Measurements from ENCODE around the gene TATDN3.

Gene TATDN3, protein sequence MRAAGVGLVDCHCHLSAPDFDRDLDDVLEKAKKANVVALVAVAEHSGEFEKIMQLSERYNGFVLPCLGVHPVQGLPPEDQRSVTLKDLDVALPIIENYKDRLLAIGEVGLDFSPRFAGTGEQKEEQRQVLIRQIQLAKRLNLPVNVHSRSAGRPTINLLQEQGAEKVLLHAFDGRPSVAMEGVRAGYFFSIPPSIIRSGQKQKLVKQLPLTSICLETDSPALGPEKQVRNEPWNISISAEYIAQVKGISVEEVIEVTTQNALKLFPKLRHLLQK

DNA sequence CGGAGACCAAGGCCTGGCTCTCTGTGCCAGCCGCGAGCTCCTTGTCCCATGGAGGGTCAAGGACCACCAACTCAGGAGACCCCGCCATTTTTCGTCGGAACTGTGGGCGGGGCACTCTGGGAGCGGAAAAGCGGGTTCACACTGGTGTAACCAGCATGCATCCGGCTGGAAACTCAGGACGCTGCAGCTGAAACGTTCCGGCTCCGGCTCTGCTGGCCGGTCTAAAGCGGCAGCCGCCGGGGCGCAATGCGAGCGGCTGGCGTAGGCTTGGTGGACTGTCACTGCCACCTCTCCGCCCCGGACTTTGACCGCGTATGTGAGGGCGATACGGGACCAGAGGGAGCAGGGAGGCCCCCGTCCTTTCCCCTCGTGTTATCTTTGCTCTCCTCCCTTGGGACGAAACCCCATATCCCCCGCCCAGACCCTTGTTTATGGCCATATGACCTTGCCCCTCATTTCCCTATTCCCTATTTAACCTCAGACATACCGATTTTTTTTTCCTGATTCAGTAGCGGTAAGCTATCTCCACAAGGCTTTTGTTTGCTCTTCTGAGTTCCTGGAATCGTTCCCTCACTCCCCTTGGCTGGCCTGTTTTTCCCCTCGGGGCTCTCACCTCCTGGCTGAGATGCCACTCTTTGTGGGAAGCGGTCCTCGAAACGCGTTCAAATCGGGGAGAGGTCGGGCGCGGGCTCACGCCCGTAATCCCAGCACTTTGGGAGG is at the start of gene TATDN3, which contains the start of gene NSL1:
TSS of gene TATDN3 (plus strand) at position 219 of the 720 bp plus-strand sequence. CDS start at position 247, 28 bp downstream.
TSS of gene NSL1 (minus strand) at position 102 of the 720 bp plus-strand sequence. CDS start at position 88, 14 bp downstream.
- Histone ChIP-seq H3K9ac (ENCODE audit: low read length) (peak within 1 kb of the TSS; percentile 95), H3K27me3 (ENCODE audit: control insufficient read depth, insufficient read depth, low read length) (no peaks in the 10 kb centered on the region), H3K9me3 (ENCODE audit: control insufficient read depth, low read length) (no peaks in the 10 kb centered on the region), H3K4me1 (ENCODE audit: control insufficient read depth, insufficient read depth, low read length) (peaks cover 11% of the 10 kb centered on the region), H3K36me3 (ENCODE audit: control insufficient read depth, insufficient read depth, low read length) (no peaks in the 10 kb centered on the region), H3K4me3 (ENCODE audit: low read length) (peak within 1 kb of the TSS; percentile 83)

DNA sequence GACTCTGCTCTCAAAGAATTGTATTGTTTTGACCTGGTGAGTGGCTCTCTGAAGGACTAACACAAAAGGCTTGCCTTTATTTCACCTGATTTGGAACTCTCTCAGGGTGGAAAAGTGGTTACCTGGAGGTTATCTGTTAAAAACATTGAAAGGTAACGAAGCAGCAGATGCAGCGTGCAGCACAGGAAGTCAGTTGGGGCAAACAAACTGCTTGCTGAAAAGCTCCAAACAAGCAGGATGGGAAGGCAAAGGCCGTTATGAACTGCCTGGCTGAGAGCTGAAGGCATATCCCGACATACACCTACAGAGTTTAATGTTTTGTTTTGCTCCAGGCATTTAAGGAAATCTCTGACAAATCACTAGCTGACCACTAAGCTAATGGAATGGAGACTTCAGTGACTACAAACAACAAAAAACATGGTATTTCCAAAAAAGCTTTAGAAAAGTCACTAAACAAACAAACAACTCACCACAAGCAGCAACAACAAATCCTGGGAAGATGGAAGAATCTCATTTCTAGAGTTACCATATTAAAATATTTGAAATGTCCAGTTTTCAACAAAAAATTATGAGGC is 47.7 kb upstream of the TATDN3 start:
- Histone ChIP-seq H3K27me3 (ENCODE audit: control insufficient read depth, insufficient read depth, low read length) (no peaks in the 10 kb centered on the region), H3K4me1 (ENCODE audit: control insufficient read depth, insufficient read depth, low read length) (no peaks in the 10 kb centered on the region), H3K9me3 (ENCODE audit: control insufficient read depth, low read length) (no peaks in the 10 kb centered on the region), H3K36me3 (ENCODE audit: control insufficient read depth, insufficient read depth, low read length) (no peaks in the 10 kb centered on the region), H3K4me3 (ENCODE audit: low read length) (no peak overlapping the region), H3K9ac (ENCODE audit: low read length) (no peak overlapping the region)

DNA sequence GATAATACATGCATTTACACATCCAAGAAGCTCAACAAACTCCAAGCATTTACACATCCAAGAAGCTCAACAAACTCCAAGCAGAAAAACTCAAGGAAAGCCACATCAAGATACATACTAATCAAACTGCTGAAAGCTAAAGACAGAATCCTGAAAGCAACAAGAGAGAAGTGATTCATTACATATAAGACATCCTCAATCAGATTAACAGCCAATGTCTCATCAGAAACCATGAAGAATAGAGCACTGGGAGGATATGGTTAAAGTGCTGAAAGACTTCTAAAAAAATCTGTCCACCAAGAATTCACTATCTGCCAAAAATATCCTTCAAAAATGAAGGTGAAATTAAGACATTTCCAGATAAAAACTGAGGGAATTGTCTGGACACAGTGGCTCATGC is 46.4 kb upstream of the TATDN3 start:
- Histone ChIP-seq H3K9ac (ENCODE audit: low read length) (no peak overlapping the region), H3K36me3 (ENCODE audit: control insufficient read depth, insufficient read depth, low read length) (no peaks in the 10 kb centered on the region), H3K4me3 (ENCODE audit: low read length) (no peak overlapping the region), H3K9me3 (ENCODE audit: control insufficient read depth, low read length) (no peaks in the 10 kb centered on the region), H3K27me3 (ENCODE audit: control insufficient read depth, insufficient read depth, low read length) (no peaks in the 10 kb centered on the region), H3K4me1 (ENCODE audit: control insufficient read depth, insufficient read depth, low read length) (no peaks in the 10 kb centered on the region)

DNA sequence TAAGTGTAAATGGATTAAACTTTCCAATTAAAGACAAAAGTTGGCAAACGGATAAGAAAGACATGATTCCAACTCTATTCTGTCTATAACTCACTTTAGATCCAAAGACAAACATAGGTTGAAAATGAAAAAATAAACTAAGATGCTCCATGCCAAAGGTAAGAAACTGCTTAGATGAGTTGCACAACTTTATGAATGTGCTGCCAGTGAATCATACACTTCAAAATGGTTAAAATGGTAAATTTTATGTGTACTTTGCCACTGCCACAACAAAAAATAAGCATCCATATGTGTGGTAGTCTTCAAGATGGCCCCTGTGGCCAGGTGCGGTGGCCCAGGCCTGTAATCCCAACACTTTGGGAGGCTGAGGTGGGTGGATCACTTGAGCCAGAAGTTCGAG is 45.1 kb upstream of the TATDN3 start:
- H3K27me3 ChIP-seq (ENCODE audit: control insufficient read depth, insufficient read depth, low read length) = no peaks in the 10 kb centered on the region
- H3K9ac ChIP-seq (ENCODE audit: low read length) = no peak overlapping the region
- no peaks in the 10 kb centered on the region for H3K9me3 ChIP-seq (ENCODE audit: control insufficient read depth, low read length)
- H3K4me1 ChIP-seq (ENCODE audit: control insufficient read depth, insufficient read depth, low read length) = no peaks in the 10 kb centered on the region
- H3K36me3 ChIP-seq (ENCODE audit: control insufficient read depth, insufficient read depth, low read length) = no peaks in the 10 kb centered on the region
- no peak overlapping the region for H3K4me3 ChIP-seq (ENCODE audit: low read length)

DNA sequence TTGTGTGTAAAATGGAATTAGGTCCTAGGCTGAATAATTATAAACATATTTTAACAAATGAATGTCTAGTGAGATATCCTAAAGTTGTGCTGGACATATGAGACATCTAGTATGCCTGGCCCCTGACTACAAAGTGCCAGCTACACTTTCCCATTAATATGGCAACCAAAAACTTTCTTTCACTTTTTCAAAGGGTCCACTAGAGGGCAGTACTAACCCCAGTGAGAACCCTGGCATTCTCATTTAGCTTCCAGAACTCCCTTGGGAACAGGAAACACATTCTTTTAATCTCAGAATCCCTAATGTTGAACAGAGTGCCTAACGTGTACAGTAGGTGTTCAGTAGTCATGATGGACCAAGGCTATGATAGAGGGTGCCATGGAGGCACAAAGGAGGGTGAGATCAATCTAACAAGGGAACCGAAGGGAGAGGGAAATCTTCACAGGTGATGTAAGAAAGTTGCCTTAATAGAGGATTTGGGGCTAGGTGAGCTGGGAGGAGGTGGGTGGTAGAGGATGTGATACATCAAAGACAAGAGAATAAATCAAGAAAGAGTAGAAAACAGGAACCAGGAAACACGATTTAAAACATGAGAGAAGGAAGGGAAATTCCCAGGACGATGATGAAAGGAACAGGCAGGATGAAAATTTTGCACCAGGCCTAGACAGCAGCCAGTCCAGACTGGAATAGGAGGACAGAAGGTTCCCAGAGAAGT is 41.7 kb upstream of the TATDN3 start:
- Histone ChIP-seq H3K36me3 (ENCODE audit: control insufficient read depth, insufficient read depth, low read length) (no peaks in the 10 kb centered on the region), H3K9ac (ENCODE audit: low read length) (no peak overlapping the region), H3K27me3 (ENCODE audit: control insufficient read depth, insufficient read depth, low read length) (no peaks in the 10 kb centered on the region), H3K9me3 (ENCODE audit: control insufficient read depth, low read length) (no peaks in the 10 kb centered on the region), H3K4me1 (ENCODE audit: control insufficient read depth, insufficient read depth, low read length) (no peaks in the 10 kb centered on the region), H3K4me3 (ENCODE audit: low read length) (no peak overlapping the region)

DNA sequence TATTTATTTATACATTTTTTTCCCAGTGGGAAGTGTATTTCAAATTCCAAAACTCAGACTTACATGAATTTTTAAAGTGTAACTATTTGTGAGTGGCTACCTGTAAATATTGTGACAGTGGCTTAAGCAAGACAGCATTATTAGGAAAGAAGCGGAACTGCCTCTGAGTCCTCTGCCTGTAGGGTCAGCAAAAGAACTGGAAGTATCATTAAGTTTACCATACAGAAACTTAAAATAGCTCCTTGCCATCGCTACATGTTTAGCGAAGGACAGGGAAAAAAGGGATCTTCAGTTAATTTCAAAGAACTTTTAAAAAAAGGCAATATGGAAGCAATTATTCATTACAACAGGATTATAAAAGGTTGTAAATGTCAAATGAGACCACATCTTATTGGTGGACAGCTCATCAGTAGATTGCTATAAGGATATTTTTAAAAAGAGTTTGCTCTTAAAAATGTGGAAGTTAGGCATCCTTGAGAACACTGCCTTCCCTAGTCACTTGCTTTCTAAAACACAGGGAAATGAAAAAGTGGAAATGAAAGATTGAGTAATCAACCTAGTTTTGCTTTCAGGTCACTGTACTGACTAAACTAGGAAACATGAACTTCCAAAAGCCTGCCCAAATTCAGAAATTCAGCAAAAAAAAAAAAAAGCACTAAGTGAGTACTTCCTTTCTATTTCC is 39.3 kb upstream of the TATDN3 start:
- no peaks in the 10 kb centered on the region for H3K9me3 ChIP-seq (ENCODE audit: control insufficient read depth, low read length)
- H3K27me3 ChIP-seq (ENCODE audit: control insufficient read depth, insufficient read depth, low read length) = no peaks in the 10 kb centered on the region
- H3K9ac ChIP-seq (ENCODE audit: low read length) = no peak overlapping the region
- H3K36me3 ChIP-seq (ENCODE audit: control insufficient read depth, insufficient read depth, low read length) = no peaks in the 10 kb centered on the region
- H3K4me1 ChIP-seq (ENCODE audit: control insufficient read depth, insufficient read depth, low read length) = no peaks in the 10 kb centered on the region
- no peak overlapping the region for H3K4me3 ChIP-seq (ENCODE audit: low read length)

DNA sequence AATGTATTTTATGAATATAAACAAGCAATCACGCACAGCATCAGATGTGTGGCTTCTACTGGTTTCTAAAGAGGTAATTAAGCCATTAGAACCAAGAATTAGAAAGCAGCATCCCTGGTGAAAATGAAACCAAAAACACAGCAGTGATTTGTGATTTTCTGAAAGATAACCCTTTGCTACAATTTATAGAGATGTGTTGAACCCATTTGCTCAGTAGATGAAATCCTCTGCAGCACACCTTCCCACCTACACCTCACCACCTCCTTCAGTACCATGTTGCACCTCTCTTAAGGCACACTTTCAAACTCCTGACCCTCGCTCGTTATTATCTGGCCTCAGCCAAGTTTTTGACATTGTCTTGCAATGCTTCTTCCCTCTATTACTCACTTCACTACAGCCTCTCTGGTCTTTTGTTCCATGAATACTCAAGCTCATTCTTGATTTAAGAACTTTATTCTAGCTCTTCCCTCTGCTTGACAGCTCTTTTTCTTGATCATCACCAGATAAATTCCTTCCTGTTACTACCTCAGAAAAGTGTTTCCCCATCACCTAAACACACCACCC is 38.7 kb upstream of the TATDN3 start:
- H3K4me1 ChIP-seq (ENCODE audit: control insufficient read depth, insufficient read depth, low read length) = no peaks in the 10 kb centered on the region
- no peak overlapping the region for H3K4me3 ChIP-seq (ENCODE audit: low read length)
- H3K9me3 ChIP-seq (ENCODE audit: control insufficient read depth, low read length) = no peaks in the 10 kb centered on the region
- H3K27me3 ChIP-seq (ENCODE audit: control insufficient read depth, insufficient read depth, low read length) = no peaks in the 10 kb centered on the region
- no peak overlapping the region for H3K9ac ChIP-seq (ENCODE audit: low read length)
- H3K36me3 ChIP-seq (ENCODE audit: control insufficient read depth, insufficient read depth, low read length) = no peaks in the 10 kb centered on the region

DNA sequence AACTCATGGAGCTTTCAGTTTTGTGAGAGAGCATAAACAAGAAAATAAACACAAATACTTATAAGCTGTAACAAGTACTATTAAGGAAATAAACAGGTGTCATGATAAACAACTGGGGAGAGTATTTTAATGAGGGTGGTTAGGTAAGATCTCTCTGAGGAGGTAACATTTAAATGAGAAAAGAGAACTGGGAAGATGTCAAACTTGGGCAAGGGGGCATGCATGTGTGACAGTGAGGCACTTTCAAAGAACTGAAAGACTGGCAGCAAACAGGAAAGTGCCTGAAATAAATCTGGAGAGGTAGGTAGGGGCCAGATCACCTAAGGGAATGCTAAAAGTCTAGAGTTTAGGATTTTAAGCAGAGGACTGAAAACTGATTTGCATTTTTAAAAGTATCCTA is 37.9 kb upstream of the TATDN3 start:
- H3K4me1 ChIP-seq (ENCODE audit: control insufficient read depth, insufficient read depth, low read length) = no peaks in the 10 kb centered on the region
- no peaks in the 10 kb centered on the region for H3K27me3 ChIP-seq (ENCODE audit: control insufficient read depth, insufficient read depth, low read length)
- H3K4me3 ChIP-seq (ENCODE audit: low read length) = no peak overlapping the region
- no peaks in the 10 kb centered on the region for H3K9me3 ChIP-seq (ENCODE audit: control insufficient read depth, low read length)
- H3K36me3 ChIP-seq (ENCODE audit: control insufficient read depth, insufficient read depth, low read length) = no peaks in the 10 kb centered on the region
- no peak overlapping the region for H3K9ac ChIP-seq (ENCODE audit: low read length)

DNA sequence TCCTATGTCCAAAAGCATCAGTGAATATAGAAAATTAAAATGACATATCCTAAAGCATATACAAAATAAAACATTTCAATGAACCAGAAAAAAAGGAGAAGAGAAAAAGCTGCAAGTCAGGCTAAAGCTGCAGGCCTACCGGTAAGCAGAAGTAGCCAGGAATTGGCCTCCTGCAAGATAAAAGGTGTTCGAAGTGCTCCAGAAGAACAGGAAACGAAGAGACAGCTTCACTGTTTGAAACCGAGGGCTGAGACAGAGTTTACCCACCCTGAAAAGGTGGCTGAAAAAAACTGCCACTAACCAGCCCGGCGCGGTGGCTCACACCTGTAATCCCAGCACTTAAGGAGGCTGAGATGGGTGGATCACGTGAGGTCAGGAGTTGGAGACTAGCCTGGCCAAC is 37.5 kb upstream of the TATDN3 start:
- H3K27me3 ChIP-seq (ENCODE audit: control insufficient read depth, insufficient read depth, low read length) = no peaks in the 10 kb centered on the region
- no peak overlapping the region for H3K4me3 ChIP-seq (ENCODE audit: low read length)
- H3K9ac ChIP-seq (ENCODE audit: low read length) = no peak overlapping the region
- H3K36me3 ChIP-seq (ENCODE audit: control insufficient read depth, insufficient read depth, low read length) = no peaks in the 10 kb centered on the region
- H3K9me3 ChIP-seq (ENCODE audit: control insufficient read depth, low read length) = no peaks in the 10 kb centered on the region
- H3K4me1 ChIP-seq (ENCODE audit: control insufficient read depth, insufficient read depth, low read length) = no peaks in the 10 kb centered on the region

DNA sequence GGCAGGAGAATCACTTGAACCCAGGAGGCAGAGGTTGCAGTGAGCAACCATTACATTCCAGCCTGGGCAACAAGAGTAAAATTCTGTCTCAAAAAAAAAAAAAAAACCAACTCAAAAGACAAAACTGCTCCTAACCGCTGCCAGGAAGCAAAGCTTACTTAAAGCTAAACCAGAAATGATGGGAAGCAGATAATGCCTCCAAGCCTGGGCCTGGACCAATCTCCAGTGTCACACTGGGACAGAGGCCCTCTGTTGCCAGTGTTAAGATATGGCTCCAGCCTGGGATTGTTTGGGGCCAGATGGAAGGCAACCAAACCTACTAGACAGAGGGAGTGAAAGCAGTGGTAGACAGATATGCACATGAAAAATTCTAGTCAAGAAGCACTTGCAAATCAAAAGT is 37.0 kb upstream of the TATDN3 start:
- Histone ChIP-seq H3K9me3 (ENCODE audit: control insufficient read depth, low read length) (no peaks in the 10 kb centered on the region), H3K27me3 (ENCODE audit: control insufficient read depth, insufficient read depth, low read length) (no peaks in the 10 kb centered on the region), H3K9ac (ENCODE audit: low read length) (no peak overlapping the region), H3K4me3 (ENCODE audit: low read length) (no peak overlapping the region), H3K4me1 (ENCODE audit: control insufficient read depth, insufficient read depth, low read length) (no peaks in the 10 kb centered on the region), H3K36me3 (ENCODE audit: control insufficient read depth, insufficient read depth, low read length) (no peaks in the 10 kb centered on the region)

DNA sequence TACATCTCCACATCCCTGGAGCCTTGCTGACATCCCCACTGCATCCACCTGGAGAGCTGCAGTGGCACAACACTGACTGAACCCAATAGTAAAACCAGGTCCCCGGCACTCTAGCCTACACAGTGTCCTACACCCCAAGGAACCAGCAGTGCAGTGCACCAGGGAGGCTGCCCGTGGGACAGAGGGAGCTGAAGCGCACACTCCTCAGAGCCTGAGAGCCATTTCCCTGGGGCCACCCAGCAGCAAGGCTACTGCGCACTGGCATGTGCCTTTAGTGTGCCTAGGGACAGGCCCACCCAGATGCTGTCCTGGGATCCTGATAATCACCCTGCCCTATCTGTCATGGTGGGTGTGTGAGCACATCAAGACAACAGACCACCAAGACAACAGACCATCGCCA is 32.0 kb upstream of the TATDN3 start:
- H3K36me3 ChIP-seq (ENCODE audit: control insufficient read depth, insufficient read depth, low read length) = no peaks in the 10 kb centered on the region
- no peak overlapping the region for H3K9ac ChIP-seq (ENCODE audit: low read length)
- H3K27me3 ChIP-seq (ENCODE audit: control insufficient read depth, insufficient read depth, low read length) = no peaks in the 10 kb centered on the region
- no peaks in the 10 kb centered on the region for H3K9me3 ChIP-seq (ENCODE audit: control insufficient read depth, low read length)
- no peaks in the 10 kb centered on the region for H3K4me1 ChIP-seq (ENCODE audit: control insufficient read depth, insufficient read depth, low read length)
- no peak overlapping the region for H3K4me3 ChIP-seq (ENCODE audit: low read length)

Measured in mucosa of stomach (tissue), 1 donor.